HG03280 (cell line): Measurements from ENCODE around the gene ABHD5.

Source experiments
- ATAC-seq: cut with Tn5 transposase; IDR thresholded peaks from one replicate; pipeline ENCODE4 v1.9.1; 2021; ENCODE audit warnings: mild to moderate bottlenecking, moderate library complexity; ENCODE audit not compliant: unreplicated experiment

Gene ABHD5

DNA sequence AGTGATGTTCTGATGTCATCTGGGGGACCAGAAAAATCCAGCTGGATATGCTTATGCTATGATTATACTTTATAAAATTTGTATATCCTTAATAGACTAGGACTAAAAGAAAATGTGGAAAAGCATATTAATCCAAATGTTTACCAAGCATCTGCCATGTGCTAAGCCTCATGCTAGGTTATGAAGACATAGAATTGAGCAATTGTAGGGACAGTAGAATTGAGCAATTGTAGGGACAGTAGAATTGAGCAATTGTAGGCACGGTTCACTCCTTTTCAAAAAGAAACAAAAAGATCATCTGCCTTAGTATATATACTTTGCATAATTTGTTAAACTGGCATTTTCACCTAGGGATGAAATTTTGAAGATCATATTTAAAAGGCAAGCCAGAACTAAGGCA lies 18.3 kb downstream of the ABHD5 start:
- ATAC-seq: no peak

DNA sequence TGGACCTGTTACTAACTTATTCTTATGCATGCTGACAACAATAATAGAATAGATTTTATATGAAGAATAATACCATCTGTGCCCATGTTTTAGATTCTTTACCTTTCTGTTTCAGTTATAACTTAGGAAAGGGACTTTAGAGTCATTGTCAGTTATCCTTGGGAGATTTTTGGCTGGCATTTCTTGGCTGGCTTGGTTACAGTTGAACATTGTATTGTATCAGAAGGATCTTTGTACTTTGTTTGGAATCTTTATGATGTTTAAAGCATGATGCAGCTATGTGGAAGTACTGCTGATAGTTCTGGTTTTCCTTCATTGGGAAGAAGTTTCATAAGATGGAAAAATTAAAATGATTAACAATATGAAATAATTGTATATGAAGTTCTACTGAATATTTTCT lies 19.9 kb downstream of the ABHD5 start:
- no peak for ATAC-seq

DNA sequence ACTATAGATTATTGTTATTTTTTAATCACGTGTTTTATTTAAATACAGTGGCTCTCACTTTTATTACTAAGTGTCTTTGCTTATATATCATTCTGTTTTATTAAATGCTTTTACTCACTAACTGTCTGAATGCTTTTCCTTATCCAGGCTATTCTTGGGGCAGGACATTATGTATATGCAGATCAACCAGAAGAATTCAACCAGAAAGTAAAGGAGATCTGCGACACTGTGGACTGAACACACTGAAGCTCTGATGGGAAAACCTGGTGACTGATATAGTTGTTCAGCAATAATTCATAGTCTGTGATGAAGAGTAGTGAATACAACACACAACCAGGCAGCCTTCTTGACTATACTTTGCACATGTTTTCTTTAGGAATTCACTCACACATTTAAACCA lies 27.6 kb downstream of the ABHD5 start:
- ATAC-seq: no peak

DNA sequence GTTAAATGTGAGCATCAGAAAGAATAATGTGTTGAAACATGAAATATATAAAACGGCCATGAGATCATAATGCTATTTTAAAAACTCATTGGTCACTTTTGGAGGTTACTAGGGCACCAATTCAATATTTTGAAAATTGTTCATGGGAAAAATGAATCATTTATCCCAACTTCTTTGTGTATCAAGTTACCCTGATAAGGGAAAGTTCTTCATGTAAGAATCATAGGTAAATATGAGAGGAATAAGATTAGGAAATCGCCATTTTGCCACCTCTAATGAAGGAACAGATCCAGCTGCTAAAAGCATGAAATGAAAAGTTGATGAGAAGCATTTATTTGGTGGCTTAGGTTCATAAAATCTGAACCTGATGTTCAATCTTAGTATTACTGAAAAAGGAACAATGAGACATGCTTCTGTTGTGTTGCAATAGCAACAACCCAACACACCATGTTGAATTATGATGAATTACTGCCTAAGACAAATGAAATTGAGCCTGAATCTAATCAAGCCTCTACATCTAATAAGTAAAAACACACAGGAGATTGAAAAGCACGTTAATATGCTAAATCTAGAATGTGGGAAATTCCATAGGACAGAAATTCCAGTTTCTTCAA lies 32.5 kb downstream of the ABHD5 start:
- ATAC-seq: no peak

DNA sequence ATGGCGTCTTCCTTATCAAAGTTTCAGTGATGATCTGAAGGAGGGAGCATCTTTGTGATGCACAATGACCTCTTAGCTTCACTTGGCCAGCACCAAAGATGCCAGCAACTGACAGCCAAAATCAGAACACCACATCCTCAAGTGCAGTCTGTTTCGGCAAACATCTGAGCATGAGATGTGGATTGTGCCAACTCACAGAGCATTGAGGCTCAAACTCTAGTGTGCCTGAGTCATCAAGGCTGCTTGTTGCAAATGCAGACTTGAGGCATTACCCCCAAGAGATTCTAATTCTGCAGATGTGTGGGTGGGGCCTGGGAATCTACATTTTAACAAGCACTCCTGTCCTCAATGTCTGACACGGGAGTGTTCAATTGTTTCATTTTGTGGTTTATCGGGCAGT lies 35.8 kb downstream of the ABHD5 start:
- no peak for ATAC-seq

DNA sequence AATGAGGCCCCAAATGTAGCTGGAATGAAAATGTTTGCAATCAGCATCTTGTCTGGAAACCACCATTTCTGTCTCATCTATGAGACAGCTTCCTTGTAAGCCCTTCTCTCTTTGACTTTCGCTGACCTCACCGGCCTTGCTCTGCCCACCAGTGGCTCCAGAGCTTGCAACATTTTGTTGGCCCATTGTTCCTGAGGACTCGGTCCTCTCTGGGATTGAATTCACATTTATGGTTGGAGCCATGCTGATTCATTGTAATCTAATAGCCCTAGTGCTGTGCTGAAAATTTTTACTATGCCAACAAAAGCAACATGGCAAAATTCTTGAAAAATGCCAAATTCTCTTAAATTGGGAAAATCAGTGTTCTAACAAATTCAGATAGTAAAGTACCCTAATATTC lies 37.2 kb downstream of the ABHD5 start:
- no peak for ATAC-seq

DNA sequence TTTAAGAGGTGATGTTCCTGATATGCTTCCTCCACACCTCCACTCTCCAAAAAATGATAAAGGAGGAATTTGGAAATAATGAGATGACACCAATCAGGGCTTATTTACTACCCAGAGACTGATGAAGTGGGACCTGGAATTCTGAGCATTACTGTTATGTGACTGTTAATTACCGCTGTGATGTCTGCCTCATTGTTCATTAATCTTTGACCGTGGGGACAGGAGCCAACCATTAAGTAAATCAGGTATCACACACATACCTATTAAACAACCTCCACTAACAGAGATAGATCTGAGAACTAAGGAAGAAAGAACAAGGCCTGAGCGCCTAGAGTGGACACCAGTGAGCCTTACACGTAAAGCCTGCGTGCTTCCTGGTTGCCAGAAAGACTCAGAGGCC lies 37.7 kb downstream of the ABHD5 start:
- ATAC-seq: no peak

DNA sequence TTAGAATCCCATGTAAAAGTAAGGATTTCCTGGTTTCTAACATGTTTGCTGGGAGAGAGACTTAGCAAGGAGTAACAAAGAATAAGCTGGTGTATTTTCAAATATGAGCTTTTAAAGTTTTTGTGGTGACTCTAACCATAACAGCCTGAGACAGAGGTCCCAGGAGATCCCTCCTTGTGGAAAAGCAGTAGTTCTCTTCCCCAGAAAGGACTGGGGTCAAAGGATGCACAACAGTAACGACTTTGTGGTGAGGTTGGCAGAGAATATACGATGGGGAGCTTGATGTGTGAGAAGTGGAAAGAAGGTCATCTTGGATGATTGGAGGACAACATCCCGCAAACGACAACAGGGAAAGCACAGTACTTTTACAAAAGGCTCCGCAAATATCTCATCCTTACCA lies 38.2 kb downstream of the ABHD5 start:
- no peak for ATAC-seq

DNA sequence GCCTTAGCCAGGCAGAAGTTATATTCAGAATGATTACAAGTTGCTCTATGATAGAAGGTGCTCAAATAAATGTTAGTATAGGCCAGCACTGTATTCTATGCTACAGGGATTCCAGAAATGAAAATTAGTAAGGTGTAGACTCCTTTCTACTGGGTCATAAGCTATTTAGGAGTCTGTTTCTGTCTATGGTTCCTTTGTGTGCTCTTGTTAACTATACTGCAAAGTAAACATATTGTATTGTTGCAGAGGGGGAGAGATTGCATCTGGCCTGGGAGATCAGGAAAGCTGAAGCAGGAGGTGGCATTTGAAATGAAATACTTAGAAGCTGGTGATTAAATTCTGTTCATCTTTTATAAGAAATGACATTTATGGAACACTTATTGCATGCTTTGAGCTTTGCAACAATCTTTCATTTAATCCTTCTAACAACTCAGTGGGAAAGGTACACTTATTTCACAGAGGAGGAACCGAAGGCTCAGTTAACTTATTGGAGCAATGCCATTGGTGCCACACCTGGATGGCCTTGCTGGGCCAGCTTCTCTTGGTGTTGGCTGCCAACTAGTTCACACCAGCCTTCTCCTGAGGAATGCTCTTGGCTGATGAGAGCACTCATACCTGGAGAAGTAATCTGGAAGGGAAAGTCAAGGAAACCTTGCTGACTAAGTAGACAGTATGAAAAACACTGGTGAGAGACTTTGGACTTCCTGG lies 39.1 kb downstream of the ABHD5 start:
- no peak for ATAC-seq

DNA sequence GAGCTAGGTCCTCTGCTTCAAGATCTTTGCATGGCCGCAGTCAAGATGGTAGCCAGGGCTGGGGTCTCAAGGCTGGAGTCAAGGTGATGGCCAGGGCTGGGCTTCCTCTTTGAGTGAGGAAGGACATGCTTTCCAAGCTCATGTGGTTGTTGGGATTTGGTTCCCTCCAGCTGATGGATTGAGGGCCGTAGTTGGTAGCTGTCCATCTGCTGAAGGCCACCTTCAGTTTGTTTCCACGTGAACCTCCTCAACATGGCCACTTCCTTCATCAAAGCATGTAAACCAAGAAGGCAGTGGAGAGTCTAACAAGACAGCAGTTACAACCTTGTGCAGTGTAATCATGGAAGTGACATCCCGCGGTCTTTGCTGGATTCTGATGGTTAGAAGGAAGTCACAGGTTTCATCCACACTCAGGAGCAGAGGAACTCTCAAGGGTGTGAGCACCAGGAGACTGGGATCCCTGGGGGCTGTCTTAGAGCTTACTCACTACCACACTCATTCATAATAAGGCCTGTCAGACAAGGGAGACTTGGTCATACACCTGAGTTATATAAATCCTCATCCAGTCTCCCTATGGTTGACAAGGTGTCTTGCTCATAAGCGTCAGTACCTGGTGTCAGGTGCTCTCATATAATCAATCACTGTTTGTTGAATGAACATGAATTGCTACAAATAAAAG lies 42.1 kb downstream of the ABHD5 start:
- no peak for ATAC-seq

DNA sequence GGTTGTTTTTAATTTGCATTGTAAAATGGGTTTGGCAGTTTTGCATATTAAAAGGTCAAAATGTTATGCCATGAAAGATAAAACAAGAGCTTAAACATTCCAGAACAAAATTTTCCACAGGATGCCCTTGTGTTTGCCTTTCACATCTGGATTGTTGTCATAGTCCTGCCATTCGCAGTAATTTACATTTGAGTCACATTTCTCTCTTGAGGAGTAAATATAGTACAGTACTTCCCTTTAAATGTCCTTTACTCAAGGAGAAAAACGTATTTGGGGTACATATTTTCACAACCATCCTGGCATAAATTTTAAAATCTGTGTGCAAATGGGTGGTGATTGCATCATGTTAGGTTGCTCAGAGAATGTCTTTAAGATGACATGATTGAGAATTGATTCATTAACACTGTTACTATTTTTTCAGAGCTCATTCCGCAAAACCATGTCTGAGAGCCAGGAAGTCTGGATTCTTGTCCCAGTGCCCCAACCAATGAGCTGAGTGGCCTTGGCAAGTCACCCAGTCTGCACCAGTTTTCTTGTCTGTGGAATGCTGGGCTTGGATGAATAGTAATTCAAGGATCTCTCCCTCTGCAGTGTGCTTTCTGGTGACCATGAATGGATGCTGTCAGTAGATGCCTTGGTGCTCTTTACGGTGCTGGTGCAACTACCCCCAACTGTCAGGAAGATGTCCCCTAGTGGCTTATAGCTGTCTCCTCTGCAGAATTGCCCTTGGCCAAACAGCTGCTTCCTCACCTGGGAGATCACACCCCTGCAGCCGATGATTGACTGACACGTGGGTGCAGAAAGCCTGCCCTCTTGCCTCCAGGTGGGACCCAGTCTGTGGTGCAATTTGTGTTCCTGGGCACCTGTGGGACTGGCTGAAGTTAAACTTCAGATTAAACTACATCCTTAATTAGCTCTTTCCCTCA lies 43.0 kb downstream of the ABHD5 start:
- ATAC-seq: no peak

DNA sequence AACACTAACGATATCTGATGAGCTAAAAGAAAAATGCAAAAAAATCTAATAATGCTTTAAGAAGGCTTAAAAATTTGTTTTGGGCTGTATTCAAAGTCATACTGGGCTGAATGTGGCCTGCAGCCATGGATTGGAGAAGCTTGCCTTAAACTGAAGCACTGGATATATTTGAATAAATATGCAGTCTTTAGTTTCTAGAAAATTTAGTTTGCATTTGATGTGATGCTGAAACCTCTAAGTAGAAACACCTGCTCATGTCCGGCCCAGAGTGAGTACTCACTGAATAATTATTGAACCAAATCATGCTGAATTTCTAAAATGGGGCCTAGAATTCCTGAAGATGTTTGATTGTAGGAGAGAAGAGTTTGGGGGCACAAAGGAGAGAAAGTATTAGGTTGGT lies 43.9 kb downstream of the ABHD5 start:
- ATAC-seq: no peak

DNA sequence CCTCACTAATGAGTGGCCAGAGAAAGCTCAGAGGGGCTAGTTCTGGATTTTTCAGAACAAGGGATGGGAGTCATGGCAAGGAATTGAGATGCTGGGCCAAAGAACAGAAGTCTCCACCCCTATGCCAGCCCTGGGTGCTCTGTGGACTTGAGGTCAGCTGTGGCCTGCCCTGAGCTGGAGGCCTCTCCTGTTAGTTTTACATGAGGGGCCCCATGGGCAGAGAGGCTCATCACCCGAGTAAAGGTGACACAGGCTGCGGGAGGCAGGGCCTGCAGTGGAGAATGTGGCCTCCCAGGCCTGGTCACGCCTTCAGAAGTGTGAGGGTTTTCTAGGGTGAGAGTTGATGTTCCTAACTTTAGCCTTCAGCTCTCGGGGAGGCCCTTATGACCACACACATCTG lies 44.9 kb downstream of the ABHD5 start:
- ATAC-seq: no peak

DNA sequence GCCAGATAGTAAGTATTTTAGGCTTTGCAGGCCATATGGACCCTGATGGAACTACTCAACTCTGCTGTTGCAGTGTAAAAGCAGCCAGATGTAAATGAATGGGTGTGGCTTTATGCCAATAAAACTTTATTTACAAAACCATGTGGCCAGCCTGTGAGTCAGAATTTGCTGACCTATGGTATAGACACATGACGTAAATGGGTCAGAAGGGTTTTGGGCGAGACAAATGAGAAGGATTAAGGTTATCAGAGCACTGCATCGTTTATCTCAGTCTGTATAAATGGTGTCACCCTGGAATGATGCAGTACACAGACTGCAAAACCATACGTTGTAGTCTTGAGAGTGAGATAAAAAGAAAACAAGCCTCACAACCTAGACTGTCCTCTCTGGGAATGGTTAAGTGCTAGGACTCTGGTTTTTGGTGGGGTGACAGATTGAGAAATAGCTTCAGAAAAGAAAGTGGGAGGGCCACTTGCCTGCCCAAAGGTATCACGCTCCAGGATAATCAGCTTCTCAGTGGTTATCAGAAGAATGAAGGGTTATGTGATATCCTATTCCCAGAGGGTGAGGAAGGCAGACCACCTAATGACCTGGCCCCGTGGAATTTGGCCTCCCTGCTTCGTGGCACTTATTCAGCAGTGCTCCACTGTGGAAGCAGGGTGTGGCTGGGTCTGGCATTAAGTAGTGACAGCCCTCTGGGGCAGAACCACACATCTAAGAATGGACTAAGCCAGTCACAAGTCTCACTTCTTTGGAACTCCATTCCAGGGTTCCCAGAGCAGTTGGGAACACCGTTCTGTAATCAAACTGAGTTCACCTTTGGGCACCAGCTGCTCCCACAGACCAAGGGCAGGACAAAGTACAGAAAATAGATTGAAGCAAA lies 46.1 kb downstream of the ABHD5 start:
- no peak for ATAC-seq

DNA sequence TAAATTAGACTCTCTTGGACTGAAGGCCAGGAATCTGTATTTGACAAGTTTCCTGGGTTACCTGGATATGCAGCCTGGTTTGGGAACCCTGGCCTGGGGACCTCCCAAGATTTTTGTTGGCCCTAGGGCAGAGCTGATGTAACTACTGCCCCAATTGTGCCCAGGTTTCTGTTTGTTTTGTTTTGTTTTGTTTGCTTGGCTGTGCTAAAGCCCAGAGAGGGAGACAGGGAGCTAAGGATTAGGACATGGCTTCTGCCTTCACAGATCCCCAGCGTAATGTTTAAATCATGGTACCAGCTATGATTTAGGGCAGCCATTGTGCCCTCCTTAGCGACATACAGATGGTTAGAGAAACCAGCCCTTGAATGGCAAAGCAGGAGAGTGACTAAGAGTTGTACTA lies 47.6 kb downstream of the ABHD5 start:
- no peak for ATAC-seq

DNA sequence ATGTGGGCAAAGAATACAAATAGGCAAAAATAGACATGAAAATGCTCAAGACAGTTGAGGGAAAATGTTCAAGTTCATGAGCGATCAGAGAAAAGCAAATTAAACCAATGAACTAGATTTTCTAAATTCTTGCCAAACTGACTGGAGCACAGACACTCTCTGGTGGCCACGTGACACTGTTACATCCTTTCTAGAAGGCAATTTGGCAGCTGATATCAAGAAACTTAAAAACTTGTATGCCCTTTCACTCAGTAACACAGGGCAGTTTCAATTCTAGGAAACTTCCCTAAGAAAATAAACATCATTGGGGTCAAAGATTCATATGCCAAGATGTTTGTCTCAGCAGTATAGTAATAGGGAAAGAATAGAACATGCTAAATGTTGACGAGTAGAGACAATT lies 52.2 kb downstream of the ABHD5 start:
- ATAC-seq: no peak

DNA sequence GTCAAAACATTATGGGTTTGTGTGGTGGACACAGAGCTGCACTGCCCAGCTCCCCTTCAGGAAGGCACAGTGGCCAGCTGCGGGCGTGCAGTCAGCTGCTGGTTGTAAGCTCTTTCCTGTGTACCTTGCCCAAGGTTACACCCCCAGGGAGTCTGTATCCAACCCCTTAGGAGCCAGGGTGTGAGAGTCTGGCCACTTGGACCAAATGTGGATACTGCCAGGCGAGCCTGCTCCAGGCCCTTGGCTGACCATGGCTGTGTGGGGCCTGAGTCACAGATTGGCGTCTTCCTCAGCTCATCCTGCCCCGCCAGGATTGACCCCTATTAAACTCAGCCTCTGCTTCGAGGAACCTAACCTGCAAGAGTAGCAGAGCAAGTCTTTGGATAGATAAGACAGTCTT lies 56.9 kb downstream of the ABHD5 start:
- ATAC-seq: no peak

DNA sequence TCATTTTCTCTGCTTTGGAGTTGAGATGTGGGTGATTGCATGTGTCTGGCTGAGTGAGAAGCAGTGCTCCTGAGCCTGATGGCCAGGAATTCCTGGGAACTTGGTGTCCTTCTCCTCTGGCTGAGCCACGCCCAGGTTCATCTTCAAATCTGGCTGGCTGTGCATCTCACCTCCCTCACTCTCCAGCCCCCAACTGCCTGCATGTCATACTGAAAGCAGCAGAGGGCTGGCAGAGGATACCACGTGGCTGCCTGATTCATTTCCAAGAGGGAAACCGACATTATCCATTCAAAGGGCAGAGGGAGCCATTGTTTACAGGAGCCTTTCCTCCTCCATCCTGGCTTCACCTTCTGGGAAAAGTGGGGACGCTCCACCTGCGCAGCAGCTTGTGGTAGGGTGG lies 57.4 kb downstream of the ABHD5 start:
- no peak for ATAC-seq

DNA sequence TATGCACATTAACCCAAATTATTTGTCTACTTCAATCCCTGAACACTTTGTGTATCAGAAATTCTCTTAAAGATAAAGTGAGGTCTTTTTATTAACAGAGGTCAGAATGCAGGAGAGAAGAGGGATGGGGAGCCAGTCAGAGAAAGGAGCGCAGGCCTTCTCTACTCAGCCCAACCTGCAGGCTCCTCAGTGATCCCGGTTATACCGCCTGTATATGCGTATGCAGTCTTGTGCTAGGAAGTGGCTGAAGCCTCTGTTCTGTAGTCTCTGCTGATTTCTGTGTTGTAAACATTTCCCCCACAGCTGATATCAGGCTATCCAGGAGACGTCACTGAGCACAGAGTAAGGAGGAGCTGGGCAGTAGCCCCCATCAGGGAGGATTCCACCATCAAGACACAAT lies 57.9 kb downstream of the ABHD5 start:
- ATAC-seq: no peak

DNA sequence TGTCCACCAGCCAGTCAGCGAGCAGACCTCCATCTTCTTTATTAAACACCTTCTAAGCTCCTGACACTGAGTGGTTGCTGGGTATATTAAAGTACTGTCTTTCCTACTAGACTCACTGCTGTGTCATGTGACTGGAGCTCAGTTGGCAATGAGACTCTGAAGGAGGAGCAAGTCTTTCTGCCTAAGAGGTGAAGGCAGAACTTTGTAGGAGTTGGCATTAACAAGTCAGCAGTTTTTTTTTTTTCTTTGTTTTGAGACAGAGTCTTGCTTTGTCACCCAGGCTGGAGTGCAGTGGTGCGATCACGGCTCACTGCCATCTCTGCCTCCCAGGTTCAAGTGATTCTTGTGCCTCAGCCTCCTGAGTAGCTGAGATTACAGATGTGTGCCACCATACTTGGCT lies 62.2 kb downstream of the ABHD5 start:
- ATAC-seq: no peak
